Lower lobe of right lung (tissue), 2 donors: ENCODE data around the gene RBMX. TPM values are rescaled to one million over a fixed set of nuclear protein-coding genes. Genes with fewer than 3 reads are reported as not detected.

Source experiments
- ATAC-seq, 2 donors: fragments of 200-7000 bp; cut with Tn5 transposase; one replicate each; pipeline ENCODE4 v1.9.1; 2020 to 2022; ENCODE audit warnings: mild to moderate bottlenecking in 2 of 2, moderate library complexity in 2 of 2
- DNase-seq: peaks from one replicate; pipeline ENCODE4 v3.0.0-alpha.2; 2020
- H3K27ac ChIP-seq: fragments of 200-600 bp; one replicate; pipeline ENCODE4 v1.8.0; 2022
- H3K27me3 ChIP-seq: fragments of 200-600 bp; one replicate; pipeline ENCODE4 v1.8.0; 2022; ENCODE audit warnings: low read depth
- H3K36me3 ChIP-seq: fragments of 200-600 bp; one replicate; pipeline ENCODE4 v1.8.0; 2022; ENCODE audit warnings: mild to moderate bottlenecking
- H3K4me1 ChIP-seq: fragments of 200-600 bp; one replicate; pipeline ENCODE4 v1.8.0; 2022
- H3K4me3 ChIP-seq: fragments of 200-600 bp; one replicate; pipeline ENCODE4 v1.8.0; 2022; ENCODE audit warnings: mild to moderate bottlenecking
- H3K9me3 ChIP-seq: fragments of 200-600 bp; one replicate; pipeline ENCODE4 v1.8.0; 2022
- intact Hi-C: fragments of 100-400 bp; cut with DNase I; formaldehyde crosslinking; loops from one replicate; pipeline ENCODE4 v1.11.0; 2022
- total RNA-seq: library from RNA; stranded (reverse); fragmentation: NEBNext Ultra II Directional; extraction: Animal tissue kit (Norgen Biotek cat#: 25700); gene quantifications from one replicate; pipeline ENCODE4 v1.2.1, GENCODE V29; 2021
- TF ChIP-seq, protein P1 (sequence below): fragments of 200-600 bp; IDR thresholded peaks from one replicate; pipeline ENCODE4 v1.8.0; 2022; ENCODE audit warnings: antibody characterized with exemption, mild to moderate bottlenecking
- donor health status: DM: no; HTN: yes; CAD: no; lungs with severe emphysema.

The RBMX gene
- total RNA-seq, 1 donor from 2014 or later, result 114 TPM

DNA sequence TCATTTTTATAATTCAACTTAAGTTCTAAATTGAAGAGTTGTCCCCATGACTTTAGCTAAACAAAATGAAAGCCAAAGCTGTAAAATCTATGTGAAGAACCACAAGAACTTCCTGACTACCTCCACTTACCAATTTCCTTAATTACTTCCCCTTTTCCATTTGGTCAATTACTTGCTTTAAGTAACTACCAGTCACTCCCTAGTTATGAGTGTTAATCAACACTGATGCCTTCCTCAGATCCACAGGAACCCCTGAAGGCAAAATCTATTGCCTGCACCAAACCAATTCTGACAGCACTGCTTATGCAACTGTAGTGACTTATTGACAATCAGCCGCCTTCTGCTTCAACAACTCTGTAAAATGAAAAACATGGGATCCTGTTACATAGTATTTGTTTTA lies 10.5 kb downstream of the RBMX start:
- Histone ChIP-seq H3K36me3 (peaks cover 72% of the 10 kb centered on the region), H3K27me3 (no peaks in the 10 kb centered on the region), H3K27ac (no peak overlapping the region), H3K4me1 (no peaks in the 10 kb centered on the region), H3K9me3 (no peaks in the 10 kb centered on the region), H3K4me3 (no peak overlapping the region)
- no peak for ATAC-seq
- intact Hi-C loops, result no loop called here
- no peak for DNase-seq
- TF ChIP-seq, protein P1, sequence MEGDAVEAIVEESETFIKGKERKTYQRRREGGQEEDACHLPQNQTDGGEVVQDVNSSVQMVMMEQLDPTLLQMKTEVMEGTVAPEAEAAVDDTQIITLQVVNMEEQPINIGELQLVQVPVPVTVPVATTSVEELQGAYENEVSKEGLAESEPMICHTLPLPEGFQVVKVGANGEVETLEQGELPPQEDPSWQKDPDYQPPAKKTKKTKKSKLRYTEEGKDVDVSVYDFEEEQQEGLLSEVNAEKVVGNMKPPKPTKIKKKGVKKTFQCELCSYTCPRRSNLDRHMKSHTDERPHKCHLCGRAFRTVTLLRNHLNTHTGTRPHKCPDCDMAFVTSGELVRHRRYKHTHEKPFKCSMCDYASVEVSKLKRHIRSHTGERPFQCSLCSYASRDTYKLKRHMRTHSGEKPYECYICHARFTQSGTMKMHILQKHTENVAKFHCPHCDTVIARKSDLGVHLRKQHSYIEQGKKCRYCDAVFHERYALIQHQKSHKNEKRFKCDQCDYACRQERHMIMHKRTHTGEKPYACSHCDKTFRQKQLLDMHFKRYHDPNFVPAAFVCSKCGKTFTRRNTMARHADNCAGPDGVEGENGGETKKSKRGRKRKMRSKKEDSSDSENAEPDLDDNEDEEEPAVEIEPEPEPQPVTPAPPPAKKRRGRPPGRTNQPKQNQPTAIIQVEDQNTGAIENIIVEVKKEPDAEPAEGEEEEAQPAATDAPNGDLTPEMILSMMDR, result no peak

DNA sequence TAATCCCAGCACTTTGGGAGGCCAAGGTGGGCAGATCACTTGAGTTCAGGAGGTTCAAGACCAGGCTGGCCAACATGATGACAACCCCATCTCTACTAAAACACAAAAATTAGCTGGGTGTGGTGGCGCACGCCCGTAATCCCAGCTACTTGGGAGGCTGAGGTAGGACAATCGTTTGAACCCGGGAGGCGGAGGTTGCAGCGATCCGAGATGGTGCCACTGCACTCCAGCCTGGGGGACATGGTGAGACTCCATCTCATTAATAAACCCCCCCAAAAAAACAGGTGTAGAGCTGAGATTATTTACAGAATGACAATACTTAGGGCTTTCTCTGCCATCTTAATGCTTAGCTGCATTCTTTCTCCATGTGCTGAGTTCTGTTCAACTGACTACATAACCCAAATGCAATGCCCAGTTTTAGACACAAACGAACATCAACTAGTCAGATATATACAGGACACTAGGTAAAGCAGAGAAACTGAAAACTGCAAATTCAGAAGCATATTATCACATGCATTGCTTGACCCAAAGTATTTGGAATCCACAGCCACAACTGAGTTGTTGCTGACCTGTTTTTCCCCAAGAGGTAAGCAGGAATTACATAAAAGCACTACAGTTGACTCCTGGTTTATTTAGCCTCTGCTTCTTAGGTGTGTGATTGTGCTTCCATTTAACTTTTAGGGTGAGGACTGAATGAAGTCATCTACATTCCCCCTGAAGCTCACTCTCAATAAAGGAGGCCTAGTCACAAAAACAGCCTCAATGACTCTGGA lies 12.1 kb downstream of the RBMX start:
- Histone ChIP-seq H3K36me3 (peaks cover 58% of the 10 kb centered on the region), H3K4me1 (no peaks in the 10 kb centered on the region), H3K27me3 (no peaks in the 10 kb centered on the region), H3K27ac (no peak overlapping the region), H3K4me3 (no peak overlapping the region), H3K9me3 (no peaks in the 10 kb centered on the region)
- TF ChIP-seq, protein P1, result no peak
- intact Hi-C loops, result no loop called here
- ATAC-seq (no peak), DNase-seq (no peak)

GRCh38 chrX:136867518-136867917 lies 13.0 kb downstream of the RBMX start:
- no peak for DNase-seq
- intact Hi-C loops, result no loop called here
- peak in 1 of 2 donors; percentile 44 for ATAC-seq
- peaks cover 55% of the 10 kb centered on the region for H3K36me3 ChIP-seq
- no peak overlapping the region for H3K27ac ChIP-seq
- H3K9me3 ChIP-seq, result no peaks in the 10 kb centered on the region
- TF ChIP-seq, protein P1, result no peak
- H3K4me3 ChIP-seq, result no peak overlapping the region
- no peaks in the 10 kb centered on the region for H3K4me1 ChIP-seq
- no peaks in the 10 kb centered on the region for H3K27me3 ChIP-seq

GRCh38 chrX:136867096-136867491 lies 13.4 kb downstream of the RBMX start:
- Histone ChIP-seq H3K4me3 (no peak overlapping the region), H3K9me3 (no peaks in the 10 kb centered on the region), H3K27ac (no peak overlapping the region), H3K27me3 (no peaks in the 10 kb centered on the region), H3K4me1 (no peaks in the 10 kb centered on the region), H3K36me3 (peaks cover 52% of the 10 kb centered on the region)
- TF ChIP-seq, protein P1, result no peak
- ATAC-seq (peak in 1 of 2 donors; percentile 56), DNase-seq (no peak)
- intact Hi-C loops, result no loop called here

- Histone ChIP-seq H3K4me3 (no peak overlapping the region), H3K36me3 (peaks cover 49% of the 10 kb centered on the region), H3K27ac (no peak overlapping the region), H3K27me3 (no peaks in the 10 kb centered on the region), H3K9me3 (no peaks in the 10 kb centered on the region), H3K4me1 (no peaks in the 10 kb centered on the region)
- intact Hi-C loops, result no loop called here
- TF ChIP-seq, protein P1, result no peak
- DNase-seq, result no peak
- ATAC-seq, result peak in 1 of 2 donors; percentile 73
Measured at GRCh38 chrX:136866337-136867095, 14.0 kb downstream of the RBMX start.
